ENCODE measurements around the gene ZNF19. TPM values are rescaled to one million over a fixed set of nuclear protein-coding genes. Genes with fewer than 3 reads are reported as not detected.

Gene ZNF19
- total RNA-seq, 1 donor from 2014 or later: 18.3 TPM

DNA sequence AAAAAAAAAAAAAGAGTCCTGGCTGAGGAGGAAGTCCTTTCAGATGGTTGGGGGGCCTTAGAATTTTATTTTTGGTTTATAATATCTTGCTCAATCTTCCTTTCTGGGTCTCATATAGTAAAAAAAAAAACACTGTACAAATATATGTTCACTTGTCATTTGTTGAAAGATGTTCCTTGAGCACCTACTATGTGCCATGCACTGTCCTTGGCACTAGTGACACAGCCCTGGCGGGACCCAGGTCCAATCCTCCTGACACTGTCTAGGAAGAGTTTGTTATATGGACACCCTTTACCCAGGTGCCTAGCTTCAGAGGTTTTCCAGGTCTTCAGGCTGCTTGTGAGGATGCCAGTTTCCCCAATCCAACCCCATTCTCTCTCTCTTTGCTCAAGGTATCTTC is 39.1 kb upstream of the ZNF19 start:
- intact Hi-C loops (cut with DNase I): no loop called here
- Histone ChIP-seq H3K9me3 (no peaks in the 10 kb centered on the region), H3K27me3 (ENCODE audit: low read depth) (no peaks in the 10 kb centered on the region), H3K4me3 (no peak overlapping the region), H3K4me1 (no peaks in the 10 kb centered on the region), H3K36me3 (no peaks in the 10 kb centered on the region), H3K27ac (no peak overlapping the region)
- TF ChIP-seq, protein P1, sequence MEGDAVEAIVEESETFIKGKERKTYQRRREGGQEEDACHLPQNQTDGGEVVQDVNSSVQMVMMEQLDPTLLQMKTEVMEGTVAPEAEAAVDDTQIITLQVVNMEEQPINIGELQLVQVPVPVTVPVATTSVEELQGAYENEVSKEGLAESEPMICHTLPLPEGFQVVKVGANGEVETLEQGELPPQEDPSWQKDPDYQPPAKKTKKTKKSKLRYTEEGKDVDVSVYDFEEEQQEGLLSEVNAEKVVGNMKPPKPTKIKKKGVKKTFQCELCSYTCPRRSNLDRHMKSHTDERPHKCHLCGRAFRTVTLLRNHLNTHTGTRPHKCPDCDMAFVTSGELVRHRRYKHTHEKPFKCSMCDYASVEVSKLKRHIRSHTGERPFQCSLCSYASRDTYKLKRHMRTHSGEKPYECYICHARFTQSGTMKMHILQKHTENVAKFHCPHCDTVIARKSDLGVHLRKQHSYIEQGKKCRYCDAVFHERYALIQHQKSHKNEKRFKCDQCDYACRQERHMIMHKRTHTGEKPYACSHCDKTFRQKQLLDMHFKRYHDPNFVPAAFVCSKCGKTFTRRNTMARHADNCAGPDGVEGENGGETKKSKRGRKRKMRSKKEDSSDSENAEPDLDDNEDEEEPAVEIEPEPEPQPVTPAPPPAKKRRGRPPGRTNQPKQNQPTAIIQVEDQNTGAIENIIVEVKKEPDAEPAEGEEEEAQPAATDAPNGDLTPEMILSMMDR (IDR thresholded peaks at IDR 0.05): no peak
- DNase-seq (no peak), ATAC-seq (no peak)

DNA sequence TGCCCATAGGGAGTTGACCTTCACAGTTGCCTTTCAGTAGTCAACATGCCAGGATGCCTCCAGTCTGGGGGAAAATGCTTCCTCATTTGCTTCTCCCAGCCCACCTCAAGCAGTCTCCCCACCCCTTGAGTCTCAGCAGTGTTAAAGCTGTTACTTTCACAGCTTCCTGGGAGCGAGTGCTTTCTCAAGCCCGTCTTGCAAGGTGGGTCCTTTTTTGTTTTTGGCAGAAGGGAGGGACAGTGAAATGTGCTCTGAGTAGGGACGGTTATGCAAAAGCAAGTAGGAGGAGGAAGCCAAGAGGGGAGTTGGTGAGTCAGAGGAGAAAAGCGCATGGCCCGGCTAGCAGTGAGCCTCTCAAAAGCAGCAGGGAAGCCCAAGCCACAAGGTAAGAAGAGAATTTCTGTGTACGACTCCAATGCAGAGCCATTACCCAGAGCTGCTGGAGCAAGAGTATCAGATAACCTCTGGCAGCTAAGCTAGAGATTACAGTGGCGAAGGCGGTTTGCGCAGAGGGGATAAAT is 37.0 kb upstream of the ZNF19 start, which contains the start of gene CHST4:
TSS of gene CHST4 (plus strand) at position 316 of the 521 bp plus-strand sequence. CDS start 10,252 bp downstream, outside the sequence.
- Histone ChIP-seq H3K36me3 (no peaks in the 10 kb centered on the region), H3K9me3 (no peaks in the 10 kb centered on the region), H3K27ac (no peak within 1 kb of the TSS), H3K4me3 (no peak within 1 kb of the TSS), H3K4me1 (no peaks in the 10 kb centered on the region), H3K27me3 (ENCODE audit: low read depth) (no peaks in the 10 kb centered on the region)
- ATAC-seq: peak; percentile 57 to 73
- no peak for DNase-seq
- TF ChIP-seq, protein P1 (IDR thresholded peaks at IDR 0.05): no peak
- intact Hi-C loops (cut with DNase I): no loop called here

DNA sequence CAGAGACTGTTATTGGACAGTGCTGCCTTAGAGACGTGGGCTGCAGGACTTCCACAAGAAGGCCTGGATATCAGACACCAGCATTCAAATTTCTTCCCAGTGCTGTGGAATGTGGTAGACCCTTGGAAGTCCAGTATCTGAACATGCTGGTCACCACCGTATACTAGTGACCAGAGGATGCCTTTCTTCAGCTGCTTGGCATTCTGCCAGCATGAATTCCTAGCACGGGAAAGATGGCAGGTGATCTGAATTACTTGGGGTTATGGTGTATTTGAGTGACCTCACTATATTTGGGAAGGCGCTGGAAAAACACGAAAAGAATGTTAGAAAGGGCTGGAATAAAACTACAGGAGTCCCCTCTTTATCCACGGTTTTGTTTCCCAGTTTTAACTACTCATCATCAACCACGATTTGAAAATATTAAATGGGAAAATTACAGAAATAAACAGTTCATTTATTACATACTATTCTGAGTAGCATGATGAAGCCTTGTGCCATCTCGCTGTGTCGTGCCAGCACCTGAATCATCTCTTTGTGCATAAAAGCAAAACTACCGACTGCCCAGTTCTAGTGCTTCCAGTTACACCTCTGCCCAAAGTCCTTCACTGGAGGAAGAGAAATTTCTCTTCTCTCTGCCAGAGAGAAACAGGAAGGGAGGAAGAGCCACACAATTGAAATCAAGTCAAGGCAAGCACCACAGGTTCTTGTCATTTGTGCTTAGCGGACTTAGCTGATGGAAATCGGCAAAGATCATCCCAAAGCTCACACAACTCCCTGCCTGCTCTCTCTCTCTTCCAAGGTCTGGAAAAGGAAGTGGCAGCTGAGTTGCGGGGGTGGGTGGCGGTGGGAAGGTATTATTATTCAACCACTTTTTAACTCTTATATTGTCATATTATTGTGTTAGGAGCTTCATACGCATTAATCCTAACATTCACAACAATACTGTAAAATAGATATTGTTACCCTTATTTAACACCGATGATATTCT is 35.7 kb upstream of the ZNF19 start:
- Histone ChIP-seq H3K9me3 (no peaks in the 10 kb centered on the region), H3K27ac (no peak overlapping the region), H3K4me1 (no peaks in the 10 kb centered on the region), H3K36me3 (no peaks in the 10 kb centered on the region), H3K4me3 (no peak overlapping the region), H3K27me3 (ENCODE audit: low read depth) (no peaks in the 10 kb centered on the region)
- TF ChIP-seq, protein P1 (IDR thresholded peaks at IDR 0.05): no peak
- no peak for DNase-seq
- no peak for ATAC-seq
- intact Hi-C loops (cut with DNase I): no loop called here

DNA sequence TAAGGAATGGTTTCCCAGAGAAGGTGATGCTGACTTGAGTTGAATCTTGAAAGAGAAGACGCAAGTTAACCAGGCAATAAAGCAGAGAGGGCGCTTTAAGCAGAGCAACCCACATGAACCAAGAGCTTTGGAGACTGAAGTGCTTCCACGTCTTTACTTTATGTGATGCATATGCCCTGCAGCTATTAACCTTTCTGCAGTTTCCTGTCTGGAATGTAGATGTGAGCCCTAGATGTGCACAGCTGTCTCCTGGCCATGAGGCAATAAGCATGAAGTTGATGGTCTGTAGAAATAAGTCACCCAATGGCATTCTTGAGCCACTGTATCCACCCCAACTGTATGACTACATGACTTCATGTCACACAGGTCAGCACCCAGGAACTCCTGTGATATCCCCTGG is 31.4 kb upstream of the ZNF19 start:
- Histone ChIP-seq H3K4me1 (no peaks in the 10 kb centered on the region), H3K36me3 (no peaks in the 10 kb centered on the region), H3K4me3 (no peak overlapping the region), H3K9me3 (no peaks in the 10 kb centered on the region), H3K27ac (no peak overlapping the region), H3K27me3 (ENCODE audit: low read depth) (no peaks in the 10 kb centered on the region)
- no peak for DNase-seq
- intact Hi-C loops (cut with DNase I): no loop called here
- no peak for ATAC-seq
- TF ChIP-seq, protein P1 (IDR thresholded peaks at IDR 0.05): no peak

DNA sequence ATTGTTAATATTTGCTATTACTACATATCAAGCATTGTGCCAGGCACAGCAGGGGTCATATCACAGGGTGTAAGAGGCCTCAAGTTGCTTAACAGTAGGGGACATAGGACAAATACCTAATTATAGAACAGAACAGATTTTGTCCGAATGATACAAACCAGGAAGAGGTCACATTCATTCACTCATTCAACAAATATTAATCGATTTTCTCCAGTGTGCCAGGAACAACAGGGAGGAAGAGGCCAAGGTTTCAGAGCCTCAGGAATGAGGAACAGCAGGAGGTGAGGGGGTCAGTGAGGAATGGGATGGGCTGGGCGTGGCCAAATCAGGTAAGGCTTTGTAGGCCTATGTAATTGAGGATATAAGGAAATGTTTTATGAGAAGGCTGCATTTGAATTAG is 25.9 kb upstream of the ZNF19 start:
- H3K4me1 ChIP-seq: no peaks in the 10 kb centered on the region
- ATAC-seq (no peak), DNase-seq (no peak)
- H3K9me3 ChIP-seq: no peaks in the 10 kb centered on the region
- no peak overlapping the region for H3K27ac ChIP-seq
- H3K27me3 ChIP-seq (ENCODE audit: low read depth): no peaks in the 10 kb centered on the region
- intact Hi-C loops (cut with DNase I): no loop called here
- no peak overlapping the region for H3K4me3 ChIP-seq
- TF ChIP-seq, protein P1 (IDR thresholded peaks at IDR 0.05): no peak
- no peaks in the 10 kb centered on the region for H3K36me3 ChIP-seq
